ENCODE measurements around the gene MACROD2.
"Not testable (repeated sequence)": the region's sequence is repeated elsewhere in the genome, so short reads cannot be mapped to it uniquely, and the experiment has no call there.

GRCh38 chr20:15537200-15537599, 1541.9 kb downstream of the MACROD2 start:
- not testable (repeated sequence) for TF ChIP-seq CTCF (optimal IDR thresholded peaks at IDR 0.05 in 1 of 3, IDR thresholded peaks at IDR 0.05 in 1 of 3, conservative IDR thresholded peaks at IDR 0.05 in 1 of 3; ENCODE audit: extremely low read depth in 1 of 3, insufficient read depth in 2 of 3, low read length in 3 of 3); EZH2 (IDR thresholded peaks at IDR 0.05; ENCODE audit: low read length)
